AG08396 (cell line): ENCODE data around the gene HINT1.
A peak's percentile ranks its signal among the peaks of the same experiment; 100 is the strongest.

Experiments
- DNase-seq: peaks from one replicate; pipeline ENCODE4 v3.0.0; 2012; ENCODE audit warnings: low spot score, mixed read lengths

The HINT1 gene

GRCh38 chr5:131109540-131110255 lies 55.4 kb downstream of the HINT1 start:
- DNase-seq = peak; percentile 33
